DOHH2 (cell line): ENCODE results near the gene CAMK1G.

Experiments
- H3F3A ChIP-seq: fragments of 200-600 bp; sonication (generic), shearing (Covaris generic); 2 replicates; pipeline ENCODE4 v1.6.0; 2016; ENCODE audit warnings: antibody characterized with exemption, mild to moderate bottlenecking; ENCODE audit not compliant: control insufficient read depth, insufficient read depth
- H3K27ac ChIP-seq: fragments of 200-600 bp; sonication (generic); 2 replicates; pipeline ENCODE4 v1.5.1; 2014; ENCODE audit warnings: low read depth, mild to moderate bottlenecking, low read length, moderate library complexity
- H3K27me3 ChIP-seq: fragments of 200-600 bp; sonication (generic); 2 replicates; pipeline ENCODE4 v1.6.1; 2014; ENCODE audit warnings: mild to moderate bottlenecking, low read length, mixed read lengths; ENCODE audit not compliant: control insufficient read depth
- H3K36me3 ChIP-seq: fragments of 200-600 bp; sonication (generic); 2 replicates; pipeline ENCODE4 v1.6.1; 2014; ENCODE audit warnings: mild to moderate bottlenecking, low read length, moderate library complexity, mixed read lengths; ENCODE audit not compliant: control insufficient read depth
- H3K4me1 ChIP-seq: fragments of 200-600 bp; sonication (generic); 2 replicates; pipeline ENCODE4 v1.6.1; 2014; ENCODE audit warnings: mild to moderate bottlenecking, low read length, mixed read lengths; ENCODE audit not compliant: control insufficient read depth
- H3K4me2 ChIP-seq: fragments of 200-600 bp; sonication (generic); 2 replicates; pipeline ENCODE4 v1.6.0; 2014; ENCODE audit warnings: mild to moderate bottlenecking, low read length, moderate library complexity
- H3K4me3 ChIP-seq: fragments of 200-600 bp; sonication (generic); 2 replicates; pipeline ENCODE4 v1.5.1; 2014; ENCODE audit warnings: mild to moderate bottlenecking, low read length, mixed read lengths
- H3K79me2 ChIP-seq: fragments of 200-600 bp; sonication (generic); 2 replicates; pipeline ENCODE4 v1.6.1; 2014; ENCODE audit warnings: mild to moderate bottlenecking, low read length, mixed read lengths; ENCODE audit not compliant: control insufficient read depth
- H3K9me2 ChIP-seq: fragments of 200-600 bp; sonication (generic); replicated peaks from 2 replicates; pipeline ENCODE4 v1.6.1; 2014; ENCODE audit warnings: mild to moderate bottlenecking, low read length, mixed read lengths; ENCODE audit not compliant: control insufficient read depth
- H3K9me3 ChIP-seq: fragments of 200-600 bp; sonication (generic); 2 replicates; pipeline ENCODE4 v1.6.1; 2014; ENCODE audit warnings: antibody characterized with exemption, low read length, mixed read lengths; ENCODE audit not compliant: control insufficient read depth, insufficient read depth
- H4K20me1 ChIP-seq: fragments of 200-600 bp; sonication (generic); 2 replicates; pipeline ENCODE4 v1.6.0; 2014; ENCODE audit warnings: low read depth, mild to moderate bottlenecking, antibody characterized with exemption, low read length, moderate library complexity; ENCODE audit not compliant: control insufficient read depth, insufficient read depth
- EZH2phosphoT487 ChIP-seq: fragments of 200-600 bp; sonication (generic); IDR thresholded peaks from 2 replicates; pipeline ENCODE4 v1.6.1; 2017; ENCODE audit warnings: borderline replicate concordance, mild to moderate bottlenecking, antibody characterized with exemption, low read length, moderate library complexity, mixed read lengths
- TF ChIP-seq, protein P1 (sequence below): fragments of 200-600 bp; sonication (generic); IDR thresholded peaks from one replicate; pipeline ENCODE4 v1.5.1; 2014; ENCODE audit warnings: antibody characterized with exemption, mild to moderate bottlenecking, low read depth, low read length; ENCODE audit not compliant: poor library complexity, severe bottlenecking

The CAMK1G gene

GRCh38 chr1:209609791-209610630, 26.5 kb downstream of the CAMK1G start:
- H3K36me3 ChIP-seq: no peaks in the 10 kb centered on the region
- no peak overlapping the region for H3K4me3 ChIP-seq
- H3K79me2 ChIP-seq: no peaks in the 10 kb centered on the region
- TF ChIP-seq, protein P1, sequence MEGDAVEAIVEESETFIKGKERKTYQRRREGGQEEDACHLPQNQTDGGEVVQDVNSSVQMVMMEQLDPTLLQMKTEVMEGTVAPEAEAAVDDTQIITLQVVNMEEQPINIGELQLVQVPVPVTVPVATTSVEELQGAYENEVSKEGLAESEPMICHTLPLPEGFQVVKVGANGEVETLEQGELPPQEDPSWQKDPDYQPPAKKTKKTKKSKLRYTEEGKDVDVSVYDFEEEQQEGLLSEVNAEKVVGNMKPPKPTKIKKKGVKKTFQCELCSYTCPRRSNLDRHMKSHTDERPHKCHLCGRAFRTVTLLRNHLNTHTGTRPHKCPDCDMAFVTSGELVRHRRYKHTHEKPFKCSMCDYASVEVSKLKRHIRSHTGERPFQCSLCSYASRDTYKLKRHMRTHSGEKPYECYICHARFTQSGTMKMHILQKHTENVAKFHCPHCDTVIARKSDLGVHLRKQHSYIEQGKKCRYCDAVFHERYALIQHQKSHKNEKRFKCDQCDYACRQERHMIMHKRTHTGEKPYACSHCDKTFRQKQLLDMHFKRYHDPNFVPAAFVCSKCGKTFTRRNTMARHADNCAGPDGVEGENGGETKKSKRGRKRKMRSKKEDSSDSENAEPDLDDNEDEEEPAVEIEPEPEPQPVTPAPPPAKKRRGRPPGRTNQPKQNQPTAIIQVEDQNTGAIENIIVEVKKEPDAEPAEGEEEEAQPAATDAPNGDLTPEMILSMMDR: no peak
- TF ChIP-seq EZH2phosphoT487: no peak
- H3K9me3 ChIP-seq: no peaks in the 10 kb centered on the region
- no peaks in the 10 kb centered on the region for H3K27me3 ChIP-seq
- H3K4me1 ChIP-seq: no peaks in the 10 kb centered on the region
- no peak overlapping the region for H3K27ac ChIP-seq
- no peaks in the 10 kb centered on the region for H4K20me1 ChIP-seq
- no peak overlapping the region for H3K4me2 ChIP-seq
- H3F3A ChIP-seq: no peaks in the 10 kb centered on the region
- no peaks in the 10 kb centered on the region for H3K9me2 ChIP-seq

GRCh38 chr1:209610631-209610905, 27.1 kb downstream of the CAMK1G start:
- H3K4me1 ChIP-seq: no peaks in the 10 kb centered on the region
- H4K20me1 ChIP-seq: no peaks in the 10 kb centered on the region
- H3K4me3 ChIP-seq: no peak overlapping the region
- TF ChIP-seq, protein P1: no peak
- no peak for TF ChIP-seq EZH2phosphoT487
- no peaks in the 10 kb centered on the region for H3F3A ChIP-seq
- no peak overlapping the region for H3K4me2 ChIP-seq
- no peaks in the 10 kb centered on the region for H3K79me2 ChIP-seq
- no peaks in the 10 kb centered on the region for H3K27me3 ChIP-seq
- H3K27ac ChIP-seq: no peak overlapping the region
- no peaks in the 10 kb centered on the region for H3K9me2 ChIP-seq
- H3K36me3 ChIP-seq: no peaks in the 10 kb centered on the region
- no peaks in the 10 kb centered on the region for H3K9me3 ChIP-seq

GRCh38 chr1:209611771-209612570, 28.5 kb downstream of the CAMK1G start:
- no peaks in the 10 kb centered on the region for H3K79me2 ChIP-seq
- no peaks in the 10 kb centered on the region for H3K4me1 ChIP-seq
- no peaks in the 10 kb centered on the region for H3K27me3 ChIP-seq
- no peak for TF ChIP-seq EZH2phosphoT487
- TF ChIP-seq, protein P1: no peak
- H4K20me1 ChIP-seq: no peaks in the 10 kb centered on the region
- H3K9me3 ChIP-seq: no peaks in the 10 kb centered on the region
- H3K27ac ChIP-seq: no peak overlapping the region
- no peaks in the 10 kb centered on the region for H3K9me2 ChIP-seq
- no peak overlapping the region for H3K4me3 ChIP-seq
- no peaks in the 10 kb centered on the region for H3F3A ChIP-seq
- H3K4me2 ChIP-seq: no peak overlapping the region
- H3K36me3 ChIP-seq: no peaks in the 10 kb centered on the region
